SK-N-SH (cell line): Measurements from ENCODE around the gene AKT3. TPM values are rescaled to one million over a fixed set of nuclear protein-coding genes. Genes with fewer than 3 reads are reported as not detected.

Experiments used
- CTCF ChIA-PET: fragments of 300-600, 350-600 bp; formaldehyde crosslinking; extraction: SDS; loops from one replicate; lab custom pipeline; 2021; lab: Yijun Ruan, JAX
- POLR2A ChIA-PET: fragments of 350-600 bp; sonication (Branson Sonifier 250); formaldehyde crosslinking; extraction: SDS; loops from one replicate; lab custom pipeline; 2020; ENCODE audit warnings: antibody characterized with exemption, inconsistent platforms; lab: Yijun Ruan, JAX
- DNase-seq: peaks from one replicate; pipeline ENCODE4 v3.0.0; 2012
- H2AFZ ChIP-seq: fragments of 200-600 bp; sonication (generic); 2 replicates; pipeline ENCODE4 v1.8.1; 2016; ENCODE audit warnings: antibody characterized with exemption, mild to moderate bottlenecking, low read depth
- H3F3A ChIP-seq: fragments of 200-600 bp; sonication (generic); replicated peaks from 2 replicates; pipeline ENCODE3; 2016; ENCODE audit warnings: antibody characterized with exemption, mild to moderate bottlenecking; ENCODE audit not compliant: insufficient read depth
- H3K27ac ChIP-seq, 2 experiments: fragments of 200-500 bp in 1 of 2; fragments of 200-600 bp in 1 of 2; sonication (Bioruptor generic) in 1 of 2; sonication (generic), shearing (Covaris generic) in 1 of 2; 2 replicates each; pipeline versions ENCODE4 v1.5.1 to v1.6.1; 2014 to 2016; ENCODE audit warnings: low read depth in 2 of 2, inconsistent platforms in 1 of 2, low read length in 1 of 2, mild to moderate bottlenecking in 1 of 2, mixed read lengths in 1 of 2
- H3K27me3 ChIP-seq: fragments of 200-600 bp; sonication (generic), shearing (Covaris generic); 2 replicates; pipeline ENCODE4 v1.6.1; 2016; ENCODE audit warnings: mixed run types; ENCODE audit not compliant: insufficient read depth
- H3K36me3 ChIP-seq, 2 experiments: fragments of 200-500 bp in 1 of 2; fragments of 200-600 bp in 1 of 2; sonication (Bioruptor generic) in 1 of 2; sonication (generic) in 1 of 2; replicated peaks in 1 of 2; 2 replicates each; pipeline versions ENCODE3 to v1.5.1; 2014 to 2016; ENCODE audit warnings: low read length in 1 of 2, mild to moderate bottlenecking in 1 of 2; ENCODE audit not compliant: insufficient read depth in 2 of 2, control insufficient read depth in 1 of 2
- H3K4me1 ChIP-seq, 2 experiments: fragments of 200-500 bp in 1 of 2; fragments of 200-600 bp in 1 of 2; sonication (Bioruptor generic) in 1 of 2; sonication (generic), shearing (Covaris generic) in 1 of 2; 2 replicates each; pipeline versions ENCODE4 v1.5.1 to v1.6.1; 2014 to 2016; ENCODE audit warnings: low read depth in 1 of 2, low read length in 1 of 2, mixed run types in 1 of 2; ENCODE audit not compliant: insufficient read depth in 2 of 2, control insufficient read depth in 1 of 2
- H3K4me2 ChIP-seq: fragments of 200-600 bp; sonication (generic), shearing (Covaris generic); 2 replicates; pipeline ENCODE4 v1.6.1; 2017; ENCODE audit warnings: mixed run types
- H3K4me3 ChIP-seq, 2 experiments: fragments of 200-500 bp in 1 of 2; fragments of 200-600 bp in 1 of 2; sonication (Bioruptor generic) in 1 of 2; sonication (generic), shearing (Covaris generic) in 1 of 2; 2 replicates each; pipeline versions ENCODE4 v1.5.1 to v1.8.1; 2014 to 2016; ENCODE audit warnings: low read depth in 2 of 2, inconsistent platforms in 1 of 2, low read length in 1 of 2, mild to moderate bottlenecking in 1 of 2, mixed read lengths in 1 of 2, moderate library complexity in 1 of 2
- H3K79me2 ChIP-seq: fragments of 200-600 bp; sonication (generic); 2 replicates; pipeline ENCODE4 v1.8.1; 2017; ENCODE audit warnings: mild to moderate bottlenecking; ENCODE audit not compliant: insufficient read depth
- H3K9ac ChIP-seq: fragments of 200-600 bp; sonication (generic); 2 replicates; pipeline ENCODE4 v1.6.1; 2017; ENCODE audit warnings: mixed run types
- H3K9me2 ChIP-seq: fragments of 200-600 bp; sonication (generic); 2 replicates; pipeline ENCODE4 v1.6.1; 2017; ENCODE audit warnings: mixed run types
- H3K9me3 ChIP-seq: fragments of 200-600 bp; sonication (generic); 2 replicates; pipeline ENCODE4 v1.6.1; 2017; ENCODE audit warnings: mixed run types, mild to moderate bottlenecking, moderate library complexity
- H4K20me1 ChIP-seq: fragments of 200-600 bp; sonication (generic); 2 replicates; pipeline ENCODE4 v1.6.1; 2017; ENCODE audit warnings: mild to moderate bottlenecking, mixed run types; ENCODE audit not compliant: insufficient read depth
- EP300 ChIP-seq, 2 experiments: IDR thresholded peaks; 2 replicates each; pipeline versions ENCODE4 v1.4.0 to v1.6.1; 2012; ENCODE audit warnings: borderline replicate concordance in 1 of 2, low read depth in 1 of 2, low read length in 1 of 2
- FOSL2 ChIP-seq: IDR thresholded peaks from 2 replicates; pipeline ENCODE4 v1.4.0; 2012; ENCODE audit warnings: low read depth, mild to moderate bottlenecking, moderate library complexity, borderline replicate concordance
- FOXJ3 ChIP-seq: sonication (generic); formaldehyde crosslinking; IDR thresholded peaks from 2 replicates; pipeline ENCODE4 v1.5.1; 2020; ENCODE audit warnings: mild to moderate bottlenecking, missing genetic modification reagents
- FOXM1 ChIP-seq: IDR thresholded peaks from 2 replicates; pipeline ENCODE4 v1.4.0; 2012; ENCODE audit warnings: low read depth, mild to moderate bottlenecking
- IRF3 ChIP-seq: fragments of 150-350 bp; IDR thresholded peaks from 2 replicates; pipeline ENCODE4 v1.6.1; 2016; ENCODE audit warnings: mild to moderate bottlenecking, low read depth, low read length
- JUND ChIP-seq: IDR thresholded peaks from 2 replicates; pipeline ENCODE4 v1.4.0; 2012
- NFIC ChIP-seq: IDR thresholded peaks from 2 replicates; pipeline ENCODE4 v1.4.0; 2012; ENCODE audit warnings: borderline replicate concordance
- NRF1 ChIP-seq: IDR thresholded peaks from 2 replicates; pipeline ENCODE4 v1.6.1; 2012; ENCODE audit warnings: low read depth, mild to moderate bottlenecking, low read length
- RCOR1 ChIP-seq: fragments of 150-350 bp; IDR thresholded peaks from 2 replicates; pipeline ENCODE4 v1.6.1; 2017; ENCODE audit warnings: antibody characterized with exemption, low read length
- USF1 ChIP-seq: IDR thresholded peaks from 2 replicates; pipeline ENCODE4 v1.4.0; 2012; ENCODE audit warnings: low read depth, borderline replicate concordance
- ZBTB33 ChIP-seq: IDR thresholded peaks from 2 replicates; pipeline ENCODE4 v1.4.0; 2012; ENCODE audit warnings: low read depth, borderline replicate concordance
- WGBS: methylation state at CpG from one replicate; pipeline ENCODE4 v1.1.6; 2017; ENCODE audit warnings: low lambda C conversion rate; 5-methylcytosine and 5-hydroxymethylcytosine counted together
- polyA plus RNA-seq, 3 experiments: library from polyadenylated mRNA; depleted of rRNA; stranded (reverse); fragments of >200 nt; gene quantifications; 2 replicates each; pipeline ENCODE4 v1.2.3, GENCODE V29; 2012
- TF ChIP-seq, protein P1 (sequence below): fragments of 150-350 bp; IDR thresholded peaks from 2 replicates; pipeline ENCODE4 v1.6.1; 2017; ENCODE audit warnings: antibody characterized with exemption, low read length, low read depth, borderline replicate concordance
- TF ChIP-seq, protein P2 (sequence below): fragments of 200-600 bp; sonication (generic); IDR thresholded peaks from 2 replicates; pipeline ENCODE4 v1.6.1; 2017; ENCODE audit warnings: antibody characterized with exemption, mild to moderate bottlenecking, moderate library complexity

The AKT3 gene
- polyA plus RNA-seq, 1 of the 3 experiments (the other 2 are of a cell fraction): 12.7 TPM

GRCh38 chr1:243738020-243738419, 112.0 kb downstream of the AKT3 start:
- Histone ChIP-seq H4K20me1 (no peaks in the 10 kb centered on the region), H3K9me3 (no peaks in the 10 kb centered on the region; the same call in 1 of the 2 replicates), H3K27me3 (no peaks in the 10 kb centered on the region), H3K9me2 (0 out of 2 replicates have a peak, but pooled peaks cover 4% of the 10 kb centered on the region), H3K36me3 (peaks cover 6 to 19% of the 10 kb centered on the region in 2 experiments), H3F3A (no peaks in the 10 kb centered on the region), H3K79me2 (peaks cover 60% of the 10 kb centered on the region), H3K4me2 (no peak overlapping the region), H3K27ac (no peak overlapping the region), H3K4me3 (no peak overlapping the region), H3K9ac (no peak overlapping the region), H3K4me1 (no peaks in the 10 kb centered on the region; a peak in 2 of 4 replicates), H2AFZ (no peak overlapping the region)
- TF ChIP-seq EP300 (IDR thresholded peaks at IDR 0.05; ENCODE audit: borderline replicate concordance in 1 of 2, low read depth in 1 of 2, low read length in 1 of 2): no peak
- no peak for TF ChIP-seq FOSL2
- TF ChIP-seq JUND: no peak
- TF ChIP-seq, protein P1, sequence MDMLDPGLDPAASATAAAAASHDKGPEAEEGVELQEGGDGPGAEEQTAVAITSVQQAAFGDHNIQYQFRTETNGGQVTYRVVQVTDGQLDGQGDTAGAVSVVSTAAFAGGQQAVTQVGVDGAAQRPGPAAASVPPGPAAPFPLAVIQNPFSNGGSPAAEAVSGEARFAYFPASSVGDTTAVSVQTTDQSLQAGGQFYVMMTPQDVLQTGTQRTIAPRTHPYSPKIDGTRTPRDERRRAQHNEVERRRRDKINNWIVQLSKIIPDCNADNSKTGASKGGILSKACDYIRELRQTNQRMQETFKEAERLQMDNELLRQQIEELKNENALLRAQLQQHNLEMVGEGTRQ: no peak
- TF ChIP-seq ZBTB33: no peak
- no peak for TF ChIP-seq USF1
- TF ChIP-seq RCOR1: no peak
- no peak for TF ChIP-seq FOXJ3 (CRISPR knock-in tag)
- TF ChIP-seq NRF1: no peak
- no peak for TF ChIP-seq FOXM1
- TF ChIP-seq, protein P2, sequence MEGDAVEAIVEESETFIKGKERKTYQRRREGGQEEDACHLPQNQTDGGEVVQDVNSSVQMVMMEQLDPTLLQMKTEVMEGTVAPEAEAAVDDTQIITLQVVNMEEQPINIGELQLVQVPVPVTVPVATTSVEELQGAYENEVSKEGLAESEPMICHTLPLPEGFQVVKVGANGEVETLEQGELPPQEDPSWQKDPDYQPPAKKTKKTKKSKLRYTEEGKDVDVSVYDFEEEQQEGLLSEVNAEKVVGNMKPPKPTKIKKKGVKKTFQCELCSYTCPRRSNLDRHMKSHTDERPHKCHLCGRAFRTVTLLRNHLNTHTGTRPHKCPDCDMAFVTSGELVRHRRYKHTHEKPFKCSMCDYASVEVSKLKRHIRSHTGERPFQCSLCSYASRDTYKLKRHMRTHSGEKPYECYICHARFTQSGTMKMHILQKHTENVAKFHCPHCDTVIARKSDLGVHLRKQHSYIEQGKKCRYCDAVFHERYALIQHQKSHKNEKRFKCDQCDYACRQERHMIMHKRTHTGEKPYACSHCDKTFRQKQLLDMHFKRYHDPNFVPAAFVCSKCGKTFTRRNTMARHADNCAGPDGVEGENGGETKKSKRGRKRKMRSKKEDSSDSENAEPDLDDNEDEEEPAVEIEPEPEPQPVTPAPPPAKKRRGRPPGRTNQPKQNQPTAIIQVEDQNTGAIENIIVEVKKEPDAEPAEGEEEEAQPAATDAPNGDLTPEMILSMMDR: no peak
- no peak for TF ChIP-seq IRF3
- TF ChIP-seq NFIC: no peak
- 95% methylated on average over 1 of the region's 1 CpG for WGBS
- DNase-seq: no peak
- ChIA-PET CTCF (interaction anchor here (1.0 kb wide), 1 partner anchor 535 kb away, joined by 3 read pairs; no protein-coding TSS in a partner anchor), POLR2A (no interaction called here)
